ENCODE results near the gene EYS. TPM values are rescaled to one million over a fixed set of nuclear protein-coding genes. Genes with fewer than 3 reads are reported as not detected.

The EYS gene
- total RNA-seq, 1 experiment from 2014 or later: not detected

DNA sequence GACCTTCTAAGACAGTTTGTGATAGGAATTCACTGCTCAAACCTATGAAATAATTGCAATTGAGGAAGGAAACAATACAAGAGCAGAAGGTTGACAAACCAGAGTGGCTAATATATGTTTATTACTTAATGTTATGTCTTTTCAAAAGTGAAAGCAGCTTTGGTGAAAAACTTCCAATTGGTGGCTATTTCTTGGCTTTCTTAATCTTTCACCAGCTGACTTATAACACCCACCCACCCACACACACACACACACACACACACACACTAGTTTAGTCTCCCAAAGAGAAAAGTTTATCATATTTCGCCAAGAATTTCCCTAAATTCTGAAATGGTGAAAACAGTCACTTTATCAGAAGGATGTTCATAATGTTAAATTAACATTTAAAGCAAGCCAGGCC lies 583.5 kb downstream of the EYS start:
- H3K27ac ChIP-seq (ENCODE audit: low read depth, low read length): no peak overlapping the region
- no peaks in the 10 kb centered on the region for H3K9me2 ChIP-seq (ENCODE audit: insufficient read depth)
- peaks cover 5 to 9% of the 10 kb centered on the region in 2 experiments; a peak in 2 of 4 replicates for H3K9me3 ChIP-seq (ENCODE audit: control insufficient read depth in 1 of 2, insufficient read depth in 1 of 2, low read depth in 1 of 2, low read length in 2 of 2)
- H4K20me1 ChIP-seq (ENCODE audit: insufficient read depth): no peaks in the 10 kb centered on the region
- no peak for ATAC-seq
- no peaks in the 10 kb centered on the region for H3K4me1 ChIP-seq (ENCODE audit: control insufficient read depth in 1 of 2, insufficient read depth in 2 of 2, low read length in 2 of 2)
- H3K4me2 ChIP-seq (ENCODE audit: low read length): no peak overlapping the region
- no TSS peak for BruUV-seq (replicated peaks)
- no peaks in the 10 kb centered on the region for H3K27me3 ChIP-seq (ENCODE audit: insufficient read depth, low read length)
- intact Hi-C loops (cut with micrococcal nuclease): no loop called here
- ChIA-PET RAD21 (ENCODE audit: low non-redundant PET in 1 of 2, low total read pairs in 2 of 2, uncharacterized antibody in 2 of 2, unreplicated experiment in 2 of 2) (no interaction called here), CTCF (no interaction called here), POLR2A (no interaction called here)
- no peak overlapping the region for H3K4me3 ChIP-seq (replicated peaks in 1 of 2; ENCODE audit: low read depth in 1 of 2, low read length in 2 of 2)
- H3K79me2 ChIP-seq (ENCODE audit: insufficient read depth, low read length): no peaks in the 10 kb centered on the region
- no peak overlapping the region for H2AFZ ChIP-seq (ENCODE audit: low read depth, low read length, poor library complexity, severe bottlenecking)
- no peaks in the 10 kb centered on the region for H3K36me3 ChIP-seq (ENCODE audit: control insufficient read depth in 1 of 2, insufficient read depth in 2 of 2, low read length in 2 of 2)
- no peak overlapping the region for H3K9ac ChIP-seq (ENCODE audit: low read length)
- no peak for TF ChIP-seq TCF7L2 (IDR thresholded peaks at IDR 0.05; ENCODE audit: borderline replicate concordance, extremely low read depth, insufficient read depth, insufficient read length)
- no peak for DNase-seq (ENCODE audit: low read depth, low spot score)

DNA sequence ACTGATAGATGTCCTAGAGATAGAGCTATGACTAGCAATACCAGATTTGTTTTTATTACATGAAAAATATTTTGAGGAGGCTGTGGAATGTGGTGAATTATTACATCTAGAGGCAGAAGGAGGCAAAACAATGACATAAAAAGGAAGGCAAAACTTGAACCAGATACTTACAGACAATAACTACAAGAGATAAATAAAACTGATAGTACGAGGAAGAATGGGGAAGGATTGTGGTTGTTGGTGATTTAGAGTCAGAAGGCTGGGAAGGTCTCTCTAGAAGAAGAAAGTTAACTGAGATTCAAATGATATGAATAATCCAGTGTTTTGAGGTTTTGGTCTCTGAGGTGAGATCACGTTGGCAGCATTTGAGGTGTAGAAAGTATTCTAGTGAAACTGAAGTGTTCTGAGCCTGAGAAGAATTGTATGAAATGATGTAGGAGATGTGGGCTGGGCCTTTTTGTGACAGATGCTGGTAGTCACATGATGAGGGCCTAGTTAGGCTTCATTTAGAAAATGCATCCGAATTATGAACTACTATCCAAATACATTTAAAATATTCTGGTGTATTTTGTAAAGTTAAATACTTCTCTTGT lies 589.1 kb downstream of the EYS start:
- H3K9ac ChIP-seq (ENCODE audit: low read length): no peak overlapping the region
- no peak for DNase-seq (ENCODE audit: low read depth, low spot score)
- no peaks in the 10 kb centered on the region for H3K79me2 ChIP-seq (ENCODE audit: insufficient read depth, low read length)
- RAD21 ChIA-PET (ENCODE audit: low non-redundant PET in 1 of 2, low total read pairs in 2 of 2, uncharacterized antibody in 2 of 2, unreplicated experiment in 2 of 2): no interaction called here
- H2AFZ ChIP-seq (ENCODE audit: low read depth, low read length, poor library complexity, severe bottlenecking): no peak overlapping the region
- peaks cover 5 to 13% of the 10 kb centered on the region in 2 experiments; a peak in 2 of 4 replicates for H3K9me3 ChIP-seq (ENCODE audit: control insufficient read depth in 1 of 2, insufficient read depth in 1 of 2, low read depth in 1 of 2, low read length in 2 of 2)
- H3K27me3 ChIP-seq (ENCODE audit: insufficient read depth, low read length): no peaks in the 10 kb centered on the region
- TF ChIP-seq ELF1 (IDR thresholded peaks at IDR 0.05; ENCODE audit: borderline replicate concordance, low read depth) (no peak), ZFX (IDR thresholded peaks at IDR 0.05) (no peak), EGR1 (IDR thresholded peaks at IDR 0.05; ENCODE audit: low read depth) (no peak), POLR2A (IDR thresholded peaks at IDR 0.05; ENCODE audit: borderline replicate concordance, extremely low read depth, insufficient read depth, insufficient read length) (no peak), SRF (IDR thresholded peaks at IDR 0.05; ENCODE audit: low read depth) (no peak), SP1 (IDR thresholded peaks at IDR 0.05; ENCODE audit: low read depth) (no peak), EZH2 (IDR thresholded peaks at IDR 0.05) (no peak), CEBPB (IDR thresholded peaks at IDR 0.05; ENCODE audit: low read depth) (no peak), YY1 (IDR thresholded peaks at IDR 0.05; ENCODE audit: extremely low read depth, insufficient replicate concordance, low read depth, low read length) (no peak), RAD21 (IDR thresholded peaks at IDR 0.05; ENCODE audit: low read depth) (no peak)
- TF ChIP-seq, protein P1, sequence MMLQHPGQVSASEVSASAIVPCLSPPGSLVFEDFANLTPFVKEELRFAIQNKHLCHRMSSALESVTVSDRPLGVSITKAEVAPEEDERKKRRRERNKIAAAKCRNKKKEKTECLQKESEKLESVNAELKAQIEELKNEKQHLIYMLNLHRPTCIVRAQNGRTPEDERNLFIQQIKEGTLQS (IDR thresholded peaks at IDR 0.05): no peak
- TF ChIP-seq, protein P2, sequence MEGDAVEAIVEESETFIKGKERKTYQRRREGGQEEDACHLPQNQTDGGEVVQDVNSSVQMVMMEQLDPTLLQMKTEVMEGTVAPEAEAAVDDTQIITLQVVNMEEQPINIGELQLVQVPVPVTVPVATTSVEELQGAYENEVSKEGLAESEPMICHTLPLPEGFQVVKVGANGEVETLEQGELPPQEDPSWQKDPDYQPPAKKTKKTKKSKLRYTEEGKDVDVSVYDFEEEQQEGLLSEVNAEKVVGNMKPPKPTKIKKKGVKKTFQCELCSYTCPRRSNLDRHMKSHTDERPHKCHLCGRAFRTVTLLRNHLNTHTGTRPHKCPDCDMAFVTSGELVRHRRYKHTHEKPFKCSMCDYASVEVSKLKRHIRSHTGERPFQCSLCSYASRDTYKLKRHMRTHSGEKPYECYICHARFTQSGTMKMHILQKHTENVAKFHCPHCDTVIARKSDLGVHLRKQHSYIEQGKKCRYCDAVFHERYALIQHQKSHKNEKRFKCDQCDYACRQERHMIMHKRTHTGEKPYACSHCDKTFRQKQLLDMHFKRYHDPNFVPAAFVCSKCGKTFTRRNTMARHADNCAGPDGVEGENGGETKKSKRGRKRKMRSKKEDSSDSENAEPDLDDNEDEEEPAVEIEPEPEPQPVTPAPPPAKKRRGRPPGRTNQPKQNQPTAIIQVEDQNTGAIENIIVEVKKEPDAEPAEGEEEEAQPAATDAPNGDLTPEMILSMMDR (IDR thresholded peaks at IDR 0.05 in 2 of 3, conservative IDR thresholded peaks at IDR 0.05 in 1 of 3; ENCODE audit: borderline replicate concordance in 1 of 3, insufficient read depth in 1 of 3, low read depth in 2 of 3, low read length in 2 of 3): no peak
- TF ChIP-seq, protein P3, sequence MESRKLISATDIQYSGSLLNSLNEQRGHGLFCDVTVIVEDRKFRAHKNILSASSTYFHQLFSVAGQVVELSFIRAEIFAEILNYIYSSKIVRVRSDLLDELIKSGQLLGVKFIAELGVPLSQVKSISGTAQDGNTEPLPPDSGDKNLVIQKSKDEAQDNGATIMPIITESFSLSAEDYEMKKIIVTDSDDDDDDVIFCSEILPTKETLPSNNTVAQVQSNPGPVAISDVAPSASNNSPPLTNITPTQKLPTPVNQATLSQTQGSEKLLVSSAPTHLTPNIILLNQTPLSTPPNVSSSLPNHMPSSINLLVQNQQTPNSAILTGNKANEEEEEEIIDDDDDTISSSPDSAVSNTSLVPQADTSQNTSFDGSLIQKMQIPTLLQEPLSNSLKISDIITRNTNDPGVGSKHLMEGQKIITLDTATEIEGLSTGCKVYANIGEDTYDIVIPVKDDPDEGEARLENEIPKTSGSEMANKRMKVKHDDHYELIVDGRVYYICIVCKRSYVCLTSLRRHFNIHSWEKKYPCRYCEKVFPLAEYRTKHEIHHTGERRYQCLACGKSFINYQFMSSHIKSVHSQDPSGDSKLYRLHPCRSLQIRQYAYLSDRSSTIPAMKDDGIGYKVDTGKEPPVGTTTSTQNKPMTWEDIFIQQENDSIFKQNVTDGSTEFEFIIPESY (IDR thresholded peaks at IDR 0.05; ENCODE audit: extremely low read depth, insufficient replicate concordance, low read length): no peak
- no peak overlapping the region for H3K4me3 ChIP-seq (replicated peaks in 1 of 2; ENCODE audit: low read depth in 1 of 2, low read length in 2 of 2)
- H3K36me3 ChIP-seq (ENCODE audit: control insufficient read depth in 1 of 2, insufficient read depth in 2 of 2, low read length in 2 of 2): no peaks in the 10 kb centered on the region
- POLR2A ChIA-PET: no interaction called here
- no peaks in the 10 kb centered on the region for H4K20me1 ChIP-seq (ENCODE audit: insufficient read depth)
- CTCF ChIA-PET: no interaction called here
- H3K4me1 ChIP-seq (ENCODE audit: control insufficient read depth in 1 of 2, insufficient read depth in 2 of 2, low read length in 2 of 2): no peaks in the 10 kb centered on the region
- H3K27ac ChIP-seq (ENCODE audit: low read depth, low read length): no peak overlapping the region
- intact Hi-C loops (cut with micrococcal nuclease): no loop called here
- ATAC-seq: no peak
- no TSS peak for BruUV-seq (replicated peaks)
- no peaks in the 10 kb centered on the region for H3K9me2 ChIP-seq (ENCODE audit: insufficient read depth)
- no peak overlapping the region for H3K4me2 ChIP-seq (ENCODE audit: low read length)
